OCI-LY7 (cell line): Measurements from ENCODE around the gene EIF3A.

Source experiments
- CTCF ChIP-seq: fragments of 200-600 bp; sonication (generic); conservative IDR thresholded peaks from 2 replicates; pipeline ENCODE4 v1.5.1; 2014; ENCODE audit warnings: mild to moderate bottlenecking, antibody characterized with exemption, low read length, moderate library complexity, mixed read lengths
- EZH2phosphoT487 ChIP-seq: fragments of 200-600 bp; sonication (generic); IDR thresholded peaks from 2 replicates; pipeline ENCODE4 v1.6.1; 2018; ENCODE audit warnings: low read depth, borderline replicate concordance, mild to moderate bottlenecking, mixed run types, antibody characterized with exemption, low read length, moderate library complexity, mixed read lengths

- no peak for TF ChIP-seq CTCF
- no peak for TF ChIP-seq EZH2phosphoT487
These were observed 39.3 kb downstream of the EIF3A start for GRCh38 chr10:119041326-119041725.
